ACC112 (cell line): ENCODE data around the gene ANKRD33B.
A peak's percentile ranks its signal among the peaks of the same experiment; 100 is the strongest.

Source experiments
- H2AFZ ChIP-seq: fragments of 200-600 bp; sonication (generic); one replicate; pipeline ENCODE4 v1.6.0; 2017; ENCODE audit warnings: antibody characterized with exemption, low read length; ENCODE audit not compliant: unreplicated experiment
- H3K27ac ChIP-seq: fragments of 200-600 bp; sonication (generic); 2 replicates; pipeline ENCODE4 v1.5.1; 2014; ENCODE audit warnings: low read depth, mild to moderate bottlenecking, antibody characterized with exemption, low read length, moderate library complexity
- H3K27me3 ChIP-seq: fragments of 200-600 bp; sonication (generic); 2 replicates; pipeline ENCODE4 v1.6.1; 2014; ENCODE audit warnings: mild to moderate bottlenecking, antibody characterized with exemption, low read length, moderate library complexity, mixed read lengths; ENCODE audit not compliant: insufficient read depth
- H3K36me3 ChIP-seq: fragments of 200-600 bp; sonication (generic); 2 replicates; pipeline ENCODE4 v1.6.1; 2016; ENCODE audit warnings: mild to moderate bottlenecking, antibody characterized with exemption, low read length, moderate library complexity, mixed read lengths; ENCODE audit not compliant: insufficient read depth
- H3K4me1 ChIP-seq: fragments of 200-600 bp; sonication (generic); one replicate; pipeline ENCODE4 v1.6.1; 2016; ENCODE audit warnings: low read length, mixed read lengths; ENCODE audit not compliant: insufficient read depth, unreplicated experiment, control insufficient read depth
- H3K4me3 ChIP-seq: fragments of 200-600 bp; sonication (generic); 2 replicates; pipeline ENCODE4 v1.5.1; 2014; ENCODE audit warnings: mild to moderate bottlenecking, low read depth, low read length
- H3K79me2 ChIP-seq: fragments of 200-600 bp; sonication (generic); one replicate; pipeline ENCODE4 v1.6.0; 2016; ENCODE audit warnings: low read length; ENCODE audit not compliant: control insufficient read depth, unreplicated experiment, insufficient read depth

The ANKRD33B gene

DNA sequence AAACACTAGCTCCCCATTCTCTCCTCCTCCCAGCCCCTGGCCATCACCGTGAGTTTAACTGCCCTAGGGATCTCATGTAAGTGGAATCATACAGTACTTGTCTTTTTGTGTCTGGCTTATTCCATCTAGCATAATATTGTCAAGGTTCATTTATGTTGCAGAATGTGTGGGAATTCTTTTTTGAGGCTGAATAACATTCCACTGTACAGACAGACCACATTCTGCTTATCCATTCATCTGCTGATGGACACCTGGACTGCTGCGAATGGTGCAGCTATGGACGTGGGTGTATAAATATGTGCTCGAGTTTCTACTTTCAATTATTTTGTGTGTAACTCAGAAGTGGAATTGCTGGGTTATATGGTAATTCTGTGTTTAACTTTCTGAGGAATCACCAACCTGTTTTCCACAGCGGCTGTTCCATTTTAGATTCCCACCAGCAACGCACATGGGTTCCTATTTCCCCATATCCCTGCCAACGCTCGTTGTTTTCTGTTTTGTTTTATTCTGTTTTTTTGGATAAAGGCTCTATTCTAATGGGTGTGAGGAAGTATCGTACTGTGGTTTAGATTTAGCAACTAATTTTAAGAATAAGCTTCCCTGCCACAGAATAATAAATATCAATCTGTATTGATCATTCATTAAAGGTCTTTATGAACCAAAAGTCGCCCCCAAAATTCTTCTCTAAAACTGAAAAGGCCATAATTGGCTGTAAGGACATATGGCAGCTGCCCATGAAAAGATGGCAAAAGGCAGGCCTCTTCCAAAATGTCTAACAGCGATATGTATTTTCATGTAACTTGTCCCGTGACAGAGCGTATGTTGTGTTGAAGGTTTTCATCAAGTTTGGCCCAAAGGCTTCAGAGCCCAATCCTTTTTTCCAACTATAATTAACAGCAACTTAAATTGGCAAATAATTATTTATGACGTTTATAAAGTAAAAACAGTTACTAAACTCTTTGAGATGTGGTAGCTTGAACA lies 126.9 kb downstream of the ANKRD33B start:
- Histone ChIP-seq H3K4me3 (no peak overlapping the region), H3K27ac (no peak overlapping the region), H3K27me3 (no peaks in the 10 kb centered on the region), H3K4me1 (peaks cover 34% of the 10 kb centered on the region), H3K79me2 (peaks cover 19% of the 10 kb centered on the region), H3K36me3 (no peaks in the 10 kb centered on the region), H2AFZ (no peak overlapping the region)

- no peaks in the 10 kb centered on the region for H3K27me3 ChIP-seq
- H2AFZ ChIP-seq, result no peak overlapping the region
- no peaks in the 10 kb centered on the region for H3K36me3 ChIP-seq
- H3K4me1 ChIP-seq, result peaks cover 34% of the 10 kb centered on the region
- H3K79me2 ChIP-seq, result peaks cover 14% of the 10 kb centered on the region
- peak overlapping the region; percentile 57 for H3K27ac ChIP-seq
- no peak overlapping the region for H3K4me3 ChIP-seq
Measured at GRCh38 chr5:10691826-10692785, 128.2 kb downstream of the ANKRD33B start.

DNA sequence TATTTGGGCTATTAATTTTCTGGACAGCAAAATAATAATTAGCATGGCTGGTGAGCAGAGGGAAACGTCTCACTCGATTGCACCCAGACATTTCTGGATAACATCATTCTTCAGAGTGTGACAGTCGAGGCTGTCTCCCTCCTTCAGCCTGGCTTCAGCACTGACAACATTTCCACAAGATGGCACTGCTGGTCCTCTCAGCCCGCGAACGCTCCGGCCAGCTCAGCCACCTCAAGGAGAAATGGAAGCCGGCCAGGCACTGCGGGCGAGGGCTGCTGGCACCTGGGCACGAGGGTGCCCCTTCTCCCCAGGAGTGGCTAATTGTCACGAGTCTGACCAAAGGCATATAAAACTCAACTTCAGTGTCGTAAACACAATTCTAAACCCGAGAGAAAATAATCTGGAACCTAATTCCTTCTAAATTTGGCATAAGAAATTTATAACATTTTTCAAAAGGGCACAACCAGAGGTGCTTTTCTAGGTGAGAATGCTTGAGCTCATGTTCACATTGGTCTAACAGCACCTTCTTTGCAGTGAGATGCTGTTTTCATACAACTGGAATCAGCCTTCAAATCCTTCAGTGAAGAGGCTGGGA lies 131.3 kb downstream of the ANKRD33B start:
- Histone ChIP-seq H3K4me3 (no peak overlapping the region), H2AFZ (no peak overlapping the region), H3K27me3 (no peaks in the 10 kb centered on the region), H3K4me1 (peaks cover 28% of the 10 kb centered on the region), H3K27ac (no peak overlapping the region), H3K36me3 (no peaks in the 10 kb centered on the region), H3K79me2 (peaks cover 9% of the 10 kb centered on the region)

GRCh38 chr5:10695759-10696543 lies 132.1 kb downstream of the ANKRD33B start:
- H3K27me3 ChIP-seq, result no peaks in the 10 kb centered on the region
- H3K79me2 ChIP-seq, result peaks cover 13% of the 10 kb centered on the region
- peaks cover 28% of the 10 kb centered on the region for H3K4me1 ChIP-seq
- H3K4me3 ChIP-seq, result no peak overlapping the region
- no peaks in the 10 kb centered on the region for H3K36me3 ChIP-seq
- no peak overlapping the region for H3K27ac ChIP-seq
- no peak overlapping the region for H2AFZ ChIP-seq

DNA sequence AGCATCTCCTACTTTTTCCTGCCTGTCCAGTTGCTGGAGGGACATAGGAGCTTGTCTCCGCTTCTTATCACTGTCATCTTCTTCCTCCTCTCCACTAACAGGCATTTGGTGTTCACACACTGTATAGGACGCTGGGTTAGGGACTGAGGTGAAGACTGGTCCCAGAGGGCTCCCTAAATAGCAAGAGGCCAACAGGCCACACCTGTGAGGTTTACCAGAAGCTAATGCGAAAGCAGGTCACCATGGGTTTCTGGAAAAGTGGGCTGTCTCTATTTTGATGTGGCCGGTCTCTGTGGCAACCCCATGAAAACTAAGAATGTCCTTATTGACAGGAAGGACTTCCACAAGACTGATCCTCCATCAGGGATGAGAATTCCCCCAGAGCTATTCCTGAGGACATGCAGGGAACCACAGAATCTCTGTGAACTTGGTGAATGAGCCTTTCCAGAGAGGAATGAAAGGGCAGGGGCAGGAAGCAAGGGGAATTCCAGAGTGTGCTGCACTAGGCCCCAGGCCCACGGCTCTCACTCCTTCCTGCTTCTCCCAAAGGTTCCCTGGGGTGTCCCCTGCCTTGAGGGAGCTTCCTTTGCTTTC lies 135.5 kb downstream of the ANKRD33B start:
- H3K36me3 ChIP-seq, result no peaks in the 10 kb centered on the region
- H2AFZ ChIP-seq, result no peak overlapping the region
- peaks cover 13% of the 10 kb centered on the region for H3K79me2 ChIP-seq
- no peak overlapping the region for H3K4me3 ChIP-seq
- H3K27ac ChIP-seq, result no peak overlapping the region
- no peaks in the 10 kb centered on the region for H3K27me3 ChIP-seq
- H3K4me1 ChIP-seq, result peaks cover 37% of the 10 kb centered on the region

DNA sequence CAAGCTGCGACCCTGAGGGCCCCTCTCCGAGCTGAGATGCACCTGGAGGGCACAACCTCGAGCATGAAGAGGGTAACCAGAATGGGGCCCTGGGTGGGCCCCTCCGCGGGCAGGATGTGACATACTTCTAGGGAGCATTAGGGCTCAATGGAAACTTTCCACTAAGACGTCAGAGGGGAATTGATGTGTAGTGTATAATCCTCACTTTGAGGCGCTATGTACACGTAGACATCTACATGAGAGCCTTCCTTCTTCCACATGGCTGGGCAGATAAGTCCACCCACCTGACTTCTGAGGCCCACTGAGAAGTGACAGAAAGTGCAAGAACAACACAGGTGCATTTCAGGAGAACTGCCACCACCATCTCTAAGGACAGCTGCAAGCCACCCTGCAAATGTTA lies 136.1 kb downstream of the ANKRD33B start:
- Histone ChIP-seq H3K27ac (no peak overlapping the region), H3K4me1 (peaks cover 44% of the 10 kb centered on the region), H3K27me3 (no peaks in the 10 kb centered on the region), H3K79me2 (peaks cover 13% of the 10 kb centered on the region), H2AFZ (no peak overlapping the region), H3K36me3 (no peaks in the 10 kb centered on the region), H3K4me3 (no peak overlapping the region)

GRCh38 chr5:10700516-10700915 lies 136.6 kb downstream of the ANKRD33B start:
- peaks cover 45% of the 10 kb centered on the region for H3K4me1 ChIP-seq
- H3K4me3 ChIP-seq, result no peak overlapping the region
- no peak overlapping the region for H2AFZ ChIP-seq
- H3K27me3 ChIP-seq, result no peaks in the 10 kb centered on the region
- no peaks in the 10 kb centered on the region for H3K36me3 ChIP-seq
- peaks cover 13% of the 10 kb centered on the region for H3K79me2 ChIP-seq
- no peak overlapping the region for H3K27ac ChIP-seq

DNA sequence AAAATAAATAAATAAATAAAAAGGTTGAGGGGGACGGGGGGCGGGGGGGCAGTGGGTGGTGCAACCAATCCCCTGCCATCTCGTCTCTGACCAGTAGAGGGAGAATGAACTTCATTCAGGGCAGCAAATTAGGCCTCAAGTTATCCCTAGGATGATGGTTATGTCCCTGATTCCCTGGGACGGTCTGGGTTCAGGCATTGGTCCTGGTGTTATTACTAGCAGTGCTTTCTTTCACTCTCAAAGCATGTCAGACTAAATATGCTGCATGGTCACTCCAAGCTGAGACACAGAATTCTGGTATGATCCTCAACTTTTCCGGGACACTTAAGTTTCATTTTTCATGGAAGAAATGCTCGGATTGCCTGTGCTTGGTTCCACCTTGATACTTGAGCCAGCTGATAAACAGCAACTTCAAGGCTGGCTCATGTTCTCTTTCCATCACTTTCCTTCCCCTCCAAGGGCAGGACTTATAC lies 137.7 kb downstream of the ANKRD33B start:
- H3K4me3 ChIP-seq, result peak overlapping the region; percentile 5; the same call in 1 of the 2 replicates
- H3K4me1 ChIP-seq, result peaks cover 48% of the 10 kb centered on the region
- H3K79me2 ChIP-seq, result peaks cover 13% of the 10 kb centered on the region
- H3K36me3 ChIP-seq, result no peaks in the 10 kb centered on the region
- H3K27ac ChIP-seq, result peak overlapping the region; percentile 74
- H2AFZ ChIP-seq, result no peak overlapping the region
- no peaks in the 10 kb centered on the region for H3K27me3 ChIP-seq

DNA sequence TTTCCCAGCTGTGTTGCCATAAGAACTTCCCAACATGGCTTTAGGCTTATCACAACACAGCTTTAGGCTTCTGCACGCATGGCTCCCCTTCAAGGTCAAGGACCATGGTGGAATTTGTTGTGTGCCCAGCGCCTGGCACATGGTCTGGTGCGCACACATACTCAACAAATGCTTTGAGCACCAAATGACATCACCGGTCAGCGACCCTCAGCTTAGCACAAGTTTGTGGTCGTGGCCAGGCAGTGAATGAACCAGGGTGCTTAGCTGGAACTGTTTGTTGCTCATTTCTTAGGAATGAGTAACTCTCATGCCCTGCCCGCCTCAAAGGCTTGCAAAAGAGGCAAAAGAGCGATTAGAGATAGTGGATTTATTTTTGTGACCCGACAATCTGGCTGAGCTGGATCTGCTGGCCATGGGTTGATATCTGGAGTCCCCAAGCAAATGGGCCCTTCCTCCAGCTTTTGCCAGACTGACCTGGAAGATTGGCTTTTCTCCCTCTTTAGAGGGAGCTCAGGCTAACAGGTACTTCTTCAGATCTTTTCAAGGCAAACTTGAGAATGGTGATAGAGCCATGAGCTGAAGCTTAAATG lies 138.3 kb downstream of the ANKRD33B start:
- peaks cover 48% of the 10 kb centered on the region for H3K4me1 ChIP-seq
- H3K79me2 ChIP-seq, result peaks cover 13% of the 10 kb centered on the region
- H3K4me3 ChIP-seq, result peak overlapping the region; percentile 34; the same call in 1 of the 2 replicates
- peak overlapping the region; percentile 74 for H3K27ac ChIP-seq
- no peaks in the 10 kb centered on the region for H3K27me3 ChIP-seq
- H2AFZ ChIP-seq, result no peak overlapping the region
- no peaks in the 10 kb centered on the region for H3K36me3 ChIP-seq
